Ishikawa (cell line): ENCODE results near the gene NR5A2.

Experiments used
- CEBPB ChIP-seq: IDR thresholded peaks from 2 replicates; pipeline ENCODE4 v1.6.1; 2012
- CREB1 ChIP-seq: IDR thresholded peaks from 2 replicates; pipeline ENCODE4 v1.6.1; 2012; ENCODE audit warnings: low read depth
- EGR1 ChIP-seq: IDR thresholded peaks from 2 replicates; pipeline ENCODE4 v1.6.1; 2012
- EP300 ChIP-seq: IDR thresholded peaks from 2 replicates; pipeline ENCODE4 v1.6.1; 2012; ENCODE audit warnings: borderline replicate concordance
- FOXM1 ChIP-seq: IDR thresholded peaks from 2 replicates; pipeline ENCODE4 v1.6.1; 2012; ENCODE audit warnings: low read depth, borderline replicate concordance
- MAX ChIP-seq: IDR thresholded peaks from 2 replicates; pipeline ENCODE4 v1.6.1; 2012
- NFIC ChIP-seq: IDR thresholded peaks from 2 replicates; pipeline ENCODE4 v1.6.1; 2012
- RAD21 ChIP-seq: IDR thresholded peaks from 2 replicates; pipeline ENCODE4 v1.6.1; 2012; ENCODE audit warnings: low read depth
- REST ChIP-seq: IDR thresholded peaks from 2 replicates; pipeline ENCODE4 v1.6.1; 2012; ENCODE audit warnings: low read depth, mild to moderate bottlenecking
- TAF1 ChIP-seq: IDR thresholded peaks from 2 replicates; pipeline ENCODE4 v1.6.1; 2012; ENCODE audit warnings: low read depth, mild to moderate bottlenecking
- TCF12 ChIP-seq: IDR thresholded peaks from 2 replicates; pipeline ENCODE4 v1.6.1; 2012; ENCODE audit warnings: low read depth
- TEAD4 ChIP-seq: IDR thresholded peaks from 2 replicates; pipeline ENCODE4 v1.6.1; 2012
- USF1 ChIP-seq: IDR thresholded peaks from 2 replicates; pipeline ENCODE4 v1.6.1; 2012
- YY1 ChIP-seq: IDR thresholded peaks from 2 replicates; pipeline ENCODE4 v1.6.1; 2012; ENCODE audit warnings: low read depth
- ZBTB7A ChIP-seq: IDR thresholded peaks from 2 replicates; pipeline ENCODE4 v1.6.1; 2012; ENCODE audit warnings: low read depth

Gene NR5A2

GRCh38 chr1:200049810-200050209, 22.3 kb downstream of the NR5A2 start:
- no peak for TF ChIP-seq EGR1
- no peak for TF ChIP-seq NFIC
- TF ChIP-seq USF1 = no peak
- no peak for TF ChIP-seq ZBTB7A
- TF ChIP-seq REST = no peak
- no peak for TF ChIP-seq CREB1
- TF ChIP-seq EP300 = no peak
- TF ChIP-seq CEBPB = no peak
- no peak for TF ChIP-seq TEAD4
- TF ChIP-seq MAX = no peak
- TF ChIP-seq TCF12 = no peak
- TF ChIP-seq FOXM1 = no peak
- no peak for TF ChIP-seq RAD21

GRCh38 chr1:200051620-200052019, 24.1 kb downstream of the NR5A2 start:
- TF ChIP-seq TEAD4 (no peak), CEBPB (no peak), NFIC (no peak), TAF1 (no peak), USF1 (no peak)

GRCh38 chr1:200053091-200053490, 25.6 kb downstream of the NR5A2 start:
- TF ChIP-seq FOXM1 = no peak
- TF ChIP-seq ZBTB7A = no peak
- TF ChIP-seq TAF1 = no peak
- no peak for TF ChIP-seq NFIC
- no peak for TF ChIP-seq TEAD4
- TF ChIP-seq MAX = no peak
- no peak for TF ChIP-seq CREB1
- TF ChIP-seq EP300 = no peak
- no peak for TF ChIP-seq REST
- TF ChIP-seq USF1 = no peak
- no peak for TF ChIP-seq EGR1
- TF ChIP-seq CEBPB = no peak
- no peak for TF ChIP-seq YY1
- no peak for TF ChIP-seq TCF12
- TF ChIP-seq RAD21 = no peak

- TF ChIP-seq EP300 = no peak
- TF ChIP-seq CREB1 = no peak
- no peak for TF ChIP-seq TEAD4
- TF ChIP-seq TCF12 = no peak
- TF ChIP-seq RAD21 = no peak
- TF ChIP-seq USF1 = no peak
- no peak for TF ChIP-seq TAF1
- no peak for TF ChIP-seq FOXM1
Observed at GRCh38 chr1:200053646-200054045, 26.1 kb downstream of the NR5A2 start.

- TF ChIP-seq MAX (no peak), CEBPB (peak; percentile 80)
Observed at GRCh38 chr1:200058341-200058740, 30.8 kb downstream of the NR5A2 start.

GRCh38 chr1:200062143-200062542, 34.6 kb downstream of the NR5A2 start:
- no peak for TF ChIP-seq EP300
- TF ChIP-seq RAD21 = no peak
- TF ChIP-seq REST = no peak
- TF ChIP-seq TEAD4 = no peak
- no peak for TF ChIP-seq TAF1
- TF ChIP-seq FOXM1 = no peak
- TF ChIP-seq EGR1 = no peak
- TF ChIP-seq YY1 = no peak
- no peak for TF ChIP-seq CEBPB
- TF ChIP-seq NFIC = no peak
- TF ChIP-seq TCF12 = no peak
- TF ChIP-seq ZBTB7A = no peak
- TF ChIP-seq USF1 = no peak
- TF ChIP-seq MAX = no peak
- no peak for TF ChIP-seq CREB1
